HG02884 (cell line): ENCODE measurements around the gene FPR1.
"Not testable (repeated sequence)": the region's sequence is repeated elsewhere in the genome, so short reads cannot be mapped to it uniquely, and the experiment has no call there.

Experiments used
- ATAC-seq: cut with Tn5 transposase; IDR thresholded peaks from one replicate; pipeline ENCODE4 v1.9.1; 2021; ENCODE audit warnings: mild to moderate bottlenecking, moderate library complexity; ENCODE audit not compliant: unreplicated experiment

FPR1 gene

DNA sequence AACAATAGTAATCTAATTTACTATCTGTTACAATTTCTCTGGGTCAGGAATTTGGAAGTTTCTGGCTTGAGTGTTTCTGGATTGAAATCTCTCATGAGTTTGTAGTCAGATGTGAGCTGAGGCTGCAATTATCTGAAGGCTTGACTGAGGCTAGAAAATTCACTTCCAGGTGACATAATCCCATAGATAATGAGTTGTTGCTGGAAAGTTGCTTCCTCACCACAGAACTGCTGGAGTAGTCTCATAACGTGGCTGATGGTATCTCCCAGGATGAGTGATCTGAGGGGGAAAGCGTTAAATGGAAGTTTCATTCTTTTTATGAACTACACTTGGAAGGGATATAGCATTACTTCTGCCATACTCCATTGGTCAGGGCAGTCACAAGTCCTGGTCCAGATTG is 28.0 kb upstream of the FPR1 start:
- ATAC-seq, result no peak

DNA sequence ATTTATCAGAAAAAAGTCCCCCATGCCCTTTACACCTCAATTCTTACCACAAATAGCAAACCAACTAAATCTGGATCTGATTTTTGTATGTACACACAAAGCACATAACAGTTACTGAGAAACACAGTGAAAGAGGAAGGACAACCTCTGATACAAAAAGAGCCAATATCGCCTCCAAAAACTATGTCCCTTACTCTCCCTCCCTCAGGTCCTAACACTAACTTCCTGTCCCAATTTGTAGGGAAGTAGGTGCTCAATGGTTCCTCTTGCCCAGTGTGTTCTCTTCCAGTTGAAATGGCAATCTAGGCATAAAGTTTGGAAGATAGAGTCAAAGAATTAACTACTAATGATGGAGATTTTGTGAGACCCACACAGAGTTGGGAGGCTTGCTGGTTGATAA is 27.5 kb upstream of the FPR1 start:
- no peak for ATAC-seq

DNA sequence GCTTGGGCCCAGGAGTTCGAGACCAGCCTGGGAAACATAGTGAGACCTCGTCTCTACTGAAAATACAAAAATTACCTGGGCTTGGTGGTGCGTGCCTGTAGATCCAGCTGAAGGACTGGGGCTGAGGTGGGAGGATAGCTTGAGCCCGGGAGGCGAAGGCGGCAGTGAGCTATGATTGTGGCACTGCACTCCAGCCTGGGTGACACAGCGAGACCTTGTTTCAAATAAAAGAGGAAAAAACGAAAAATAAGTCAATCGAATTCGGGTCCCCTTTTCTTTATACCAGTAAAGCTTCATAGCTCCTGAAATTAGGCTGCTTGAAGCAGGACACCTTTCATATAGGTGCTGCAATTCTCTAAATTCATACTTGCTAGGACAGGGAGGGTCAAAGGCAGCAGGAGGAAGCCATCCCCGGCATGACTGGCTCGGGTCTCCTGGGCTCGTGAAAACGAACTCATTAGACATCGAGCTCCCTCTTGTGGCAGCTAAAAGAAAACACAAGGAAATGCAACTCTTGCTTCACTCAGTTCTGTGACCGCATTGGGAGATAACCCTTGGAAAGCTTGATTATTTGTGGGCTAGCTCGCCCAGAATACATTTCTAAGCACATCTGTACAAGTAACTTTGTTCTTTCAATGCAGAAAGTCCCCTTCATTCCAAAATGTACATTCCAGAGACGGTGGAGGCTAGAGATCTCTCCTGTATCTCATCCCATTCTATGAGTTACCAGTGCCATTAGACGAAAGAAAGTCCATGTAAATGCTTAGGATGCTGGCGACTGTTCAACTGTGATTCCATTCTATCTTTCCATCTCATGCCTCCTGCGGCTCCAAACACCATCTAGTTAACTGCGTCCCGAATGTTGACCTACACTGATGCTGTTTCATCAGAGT is 26.1 kb upstream of the FPR1 start:
- no peak for ATAC-seq

DNA sequence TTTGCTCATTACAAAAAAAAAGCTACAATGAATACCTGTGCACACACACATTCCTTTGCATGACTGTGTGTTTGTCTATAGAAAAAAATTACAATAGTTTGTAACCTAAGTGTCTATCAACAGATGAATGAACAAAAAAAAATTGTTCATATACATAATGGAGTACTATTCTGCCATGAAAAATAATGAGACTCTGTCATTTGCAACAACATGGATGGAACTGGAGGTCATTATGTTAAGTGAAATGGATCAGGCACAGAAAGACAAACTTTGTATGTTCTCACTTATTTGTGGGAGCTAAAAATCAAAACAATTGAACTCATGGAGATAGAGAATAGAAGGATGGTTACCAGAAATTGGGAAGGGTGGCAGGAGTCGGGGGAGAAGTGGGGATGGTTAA is 24.9 kb upstream of the FPR1 start:
- not testable (repeated sequence) for ATAC-seq

DNA sequence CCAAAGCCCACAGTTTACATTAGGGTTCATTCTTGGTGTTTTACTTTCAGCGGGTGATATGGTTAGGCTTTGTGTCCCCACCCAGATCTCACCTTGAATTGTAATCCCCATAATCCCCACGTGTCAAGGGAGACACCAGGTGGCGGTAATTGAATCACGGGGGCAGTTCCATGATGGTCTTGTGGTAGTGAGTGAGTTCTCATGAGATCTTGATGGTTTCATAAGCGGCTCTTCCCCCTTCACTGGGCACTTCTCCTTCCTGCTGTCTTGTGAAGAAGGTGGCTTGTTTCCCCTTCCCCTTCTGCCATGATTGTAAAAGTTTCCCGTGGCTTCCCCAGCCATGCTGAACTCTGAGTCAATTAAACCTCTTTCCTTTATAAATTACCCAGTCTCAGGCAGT is 21.3 kb upstream of the FPR1 start:
- no peak for ATAC-seq

DNA sequence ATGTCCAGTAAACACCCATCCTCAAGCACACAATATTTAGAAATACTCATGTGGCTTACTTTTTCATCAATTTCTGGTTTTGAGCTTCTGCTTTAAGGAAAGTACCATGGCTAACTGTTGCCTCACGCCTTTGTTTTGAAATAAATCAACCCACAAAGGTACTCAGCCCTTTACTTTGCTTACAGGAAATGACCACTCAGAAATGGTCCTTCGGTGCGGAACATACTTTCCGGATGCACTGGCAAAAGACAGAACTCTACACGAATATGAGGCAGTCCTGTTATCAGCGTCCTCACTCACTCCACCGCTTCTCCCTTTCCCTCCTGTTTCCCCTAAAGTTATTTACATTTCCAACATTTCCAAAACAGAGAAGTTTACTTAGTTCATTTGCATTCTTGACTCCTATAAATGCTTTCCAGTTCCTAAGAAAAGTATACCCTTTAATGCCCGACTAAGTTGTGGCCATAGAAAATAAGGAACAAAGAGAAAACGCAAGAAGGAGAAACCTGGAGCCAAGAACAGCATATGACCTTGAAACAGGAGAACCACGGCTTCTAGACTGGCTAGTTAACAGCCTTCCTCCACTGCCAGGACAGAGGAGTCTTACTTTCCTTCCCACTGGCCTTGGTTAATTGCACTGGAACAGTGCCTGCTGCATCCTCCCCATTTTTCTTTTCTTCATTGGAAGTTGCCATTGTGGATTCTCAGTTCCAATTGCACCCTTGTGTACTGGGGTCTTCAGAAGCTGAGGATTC is 19.9 kb upstream of the FPR1 start:
- ATAC-seq, result no peak

DNA sequence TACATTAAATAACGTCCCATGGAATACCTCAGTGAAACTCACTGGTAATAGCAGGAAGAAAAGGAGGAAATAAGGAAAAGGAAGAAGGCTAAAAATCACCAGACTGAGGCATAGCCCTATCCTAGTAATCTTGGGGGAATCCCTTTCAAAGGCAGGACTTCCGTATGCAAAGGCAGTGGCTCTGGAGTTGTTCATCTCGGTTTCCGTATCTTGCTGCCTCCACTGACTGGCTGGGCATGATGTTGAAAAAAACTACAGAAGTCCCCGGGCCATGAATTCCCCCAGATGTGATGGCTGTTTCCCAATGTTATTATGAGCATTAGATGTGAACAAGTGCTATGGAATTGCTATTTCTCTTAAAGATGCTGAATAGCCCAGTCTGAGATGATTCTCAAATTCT is 14.8 kb upstream of the FPR1 start:
- ATAC-seq, result no peak

DNA sequence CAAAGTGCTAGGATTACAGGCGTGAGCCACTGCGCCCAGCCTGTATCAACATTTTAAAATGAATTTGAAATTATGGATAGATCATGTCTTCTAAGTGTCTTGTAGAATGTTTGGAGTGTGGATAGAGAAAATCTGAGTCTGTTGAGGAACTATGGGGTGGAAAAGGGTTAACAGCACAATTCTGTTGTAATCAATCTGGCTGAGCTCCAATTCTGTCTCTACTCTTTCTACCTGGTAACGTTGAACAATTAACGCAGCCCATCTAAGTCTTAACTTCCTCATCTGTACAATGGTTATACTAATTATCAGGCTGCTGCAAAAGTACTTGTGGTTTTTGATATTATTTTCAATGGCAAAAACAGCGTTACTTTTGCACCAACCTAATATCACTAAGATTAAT is 13.4 kb upstream of the FPR1 start:
- no peak for ATAC-seq

DNA sequence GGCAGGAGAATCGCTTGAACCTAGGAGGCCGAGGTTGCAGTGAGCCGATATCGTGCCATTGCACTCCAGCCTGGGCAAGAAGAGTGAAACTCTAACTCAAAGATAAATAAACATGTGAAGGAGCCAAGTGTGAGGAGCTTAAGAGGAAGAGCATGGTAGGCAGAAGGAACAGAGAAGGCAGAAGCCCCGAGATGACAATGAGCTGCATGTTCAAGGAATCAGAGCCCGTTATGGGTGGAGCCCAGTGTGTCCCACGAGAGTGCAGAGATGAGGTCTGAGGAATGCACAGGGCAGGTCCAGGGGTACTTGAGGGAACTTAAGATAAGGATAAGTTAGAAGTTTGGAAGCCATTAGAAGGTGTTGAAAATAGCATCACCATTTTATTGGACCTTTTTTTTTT is 10.0 kb upstream of the FPR1 start:
- no peak for ATAC-seq

DNA sequence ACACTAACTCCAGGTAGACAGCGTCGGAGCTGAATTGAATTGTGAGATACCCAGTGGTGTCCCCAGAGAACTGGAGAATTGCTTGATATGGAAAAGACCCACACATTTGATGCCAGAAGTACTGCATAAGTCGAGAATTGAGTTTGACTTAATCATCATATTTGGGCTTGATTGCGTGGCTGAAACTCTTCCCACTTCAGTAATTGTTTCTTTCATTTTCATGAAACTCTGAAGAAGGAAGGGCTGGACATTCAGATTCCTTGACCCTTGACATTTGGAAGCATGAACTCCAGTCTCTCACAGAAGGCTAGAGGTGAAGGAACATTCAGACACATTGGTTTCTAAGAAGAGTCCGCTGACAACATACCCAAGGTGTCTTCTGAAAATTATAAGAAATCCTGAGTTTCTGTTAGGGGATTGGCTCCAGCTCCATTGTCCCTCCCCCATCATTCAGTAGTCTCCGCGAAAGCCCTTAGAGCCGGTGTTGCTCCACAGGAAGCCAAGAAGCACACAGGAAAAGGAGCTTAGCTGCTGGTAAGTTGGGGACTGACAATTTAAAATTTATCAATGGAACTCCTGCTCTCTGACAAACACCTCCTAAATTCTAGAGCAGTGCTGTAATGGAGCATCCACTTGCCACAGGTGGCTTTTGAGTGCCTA is 9.1 kb upstream of the FPR1 start, which contains the start of gene FPR2:
Gene FPR2, plus strand, starts transcription at position 484 of the 660 bp plus-strand sequence. CDS start 7,479 bp downstream, outside the sequence.
- ATAC-seq, result no peak

DNA sequence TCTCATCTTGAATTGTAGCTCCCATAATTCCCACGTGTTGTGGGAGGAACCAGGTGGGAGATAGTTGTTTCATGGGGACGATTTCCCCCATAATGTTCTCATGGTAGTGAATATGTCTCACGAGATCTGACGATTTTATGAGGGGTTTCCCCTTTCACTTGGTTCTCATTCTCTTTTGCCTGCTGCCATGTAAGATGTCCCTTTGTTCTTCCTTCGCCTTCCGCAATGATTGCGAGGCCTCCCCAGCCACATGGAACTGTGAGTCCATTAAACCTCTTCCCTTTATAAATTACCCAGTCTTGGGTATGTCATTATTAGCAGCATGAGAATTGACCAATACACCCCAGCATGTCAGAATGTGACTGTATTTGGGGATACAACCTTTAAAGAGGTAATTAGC is 3.9 kb upstream of the FPR1 start:
- ATAC-seq, result no peak

DNA sequence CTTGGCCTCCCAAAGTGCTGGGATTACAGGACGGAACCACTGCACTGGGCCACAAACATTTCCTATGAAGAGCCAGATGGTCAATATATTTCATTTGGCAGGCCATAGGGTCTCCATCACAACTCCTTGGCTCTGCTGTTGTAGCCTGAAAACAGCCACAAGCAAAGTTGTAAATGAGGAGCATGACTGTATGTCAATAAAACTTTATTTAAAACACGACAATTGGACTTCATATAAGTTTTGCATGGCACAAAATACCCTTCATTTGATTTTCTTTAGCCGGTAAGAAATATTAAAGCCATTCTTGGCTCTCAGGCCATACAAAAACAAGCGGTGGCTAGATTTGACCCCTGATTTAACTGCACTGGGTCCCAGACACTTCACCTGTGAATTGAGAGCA is 3.1 kb upstream of the FPR1 start:
- ATAC-seq, result no peak

DNA sequence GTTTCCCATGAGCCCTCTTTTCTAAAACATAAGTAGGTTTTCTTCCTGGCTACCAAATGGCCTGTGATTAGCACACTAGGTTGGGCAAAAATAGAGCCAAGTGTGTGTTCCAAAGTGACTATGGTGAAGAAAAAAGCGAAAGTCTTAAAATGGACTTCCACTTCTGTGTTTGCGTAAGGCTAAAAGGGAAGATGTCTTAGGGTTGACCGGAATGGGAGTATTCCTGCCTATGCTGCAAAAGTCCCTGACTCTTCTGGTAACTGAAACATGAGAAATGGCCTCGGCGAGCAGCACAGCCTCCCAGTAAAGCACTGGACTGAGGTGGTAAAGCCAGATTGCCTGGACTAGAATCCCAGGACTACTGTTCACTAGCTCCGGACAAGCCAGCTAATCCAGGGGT is 2.4 kb upstream of the FPR1 start:
- no peak for ATAC-seq

DNA sequence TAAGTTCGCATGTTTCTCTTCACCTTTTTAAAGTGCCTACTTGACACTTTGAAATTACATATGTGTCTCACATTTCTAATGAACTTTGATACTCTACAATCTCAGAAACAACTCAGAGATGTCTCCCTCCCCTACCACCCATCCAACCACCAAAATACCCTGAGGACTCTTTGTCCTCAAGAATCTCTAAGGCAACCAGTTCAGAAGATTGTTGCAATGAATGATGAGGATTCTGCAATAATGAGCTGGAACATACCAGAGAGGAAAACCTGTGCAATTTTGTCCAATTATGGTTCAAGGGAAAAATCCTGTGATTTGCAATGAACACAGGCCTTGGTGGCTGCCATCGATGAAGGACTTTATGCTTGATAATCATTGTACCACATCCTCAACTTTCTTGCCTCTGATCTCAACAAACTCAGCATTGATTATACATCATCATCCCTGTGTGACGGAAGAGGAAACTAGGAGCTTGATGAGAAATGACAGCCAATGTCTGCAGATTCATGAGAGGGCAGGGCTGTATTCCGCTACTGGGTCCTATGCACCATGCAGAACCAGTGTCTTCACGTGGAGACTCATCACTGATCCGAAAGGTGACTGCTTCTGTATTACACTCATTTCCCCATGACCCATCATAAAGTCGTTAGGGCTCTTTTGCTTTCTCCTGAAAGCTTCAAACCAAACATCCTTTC is 1.1 kb downstream of the FPR1 start:
- ATAC-seq, result no peak

DNA sequence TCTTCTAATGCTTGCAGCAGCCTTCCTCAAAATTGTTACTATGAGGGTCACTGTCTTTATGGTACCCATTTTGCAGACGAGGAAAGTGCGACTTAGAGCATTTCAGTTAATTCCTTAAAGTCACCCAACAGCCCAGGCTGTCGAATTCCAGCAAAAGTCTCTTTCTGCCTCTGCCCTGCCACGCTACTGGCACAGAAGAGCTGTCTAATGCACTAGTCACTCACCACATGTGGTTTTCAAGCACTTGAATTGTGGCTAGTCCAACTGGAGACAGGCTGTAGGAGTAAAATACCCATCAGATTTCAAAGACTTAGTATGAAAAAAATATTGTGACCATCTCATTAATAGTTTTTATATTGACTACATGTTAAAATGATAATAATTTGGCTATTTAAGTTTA is 1.7 kb downstream of the FPR1 start:
- ATAC-seq, result no peak

DNA sequence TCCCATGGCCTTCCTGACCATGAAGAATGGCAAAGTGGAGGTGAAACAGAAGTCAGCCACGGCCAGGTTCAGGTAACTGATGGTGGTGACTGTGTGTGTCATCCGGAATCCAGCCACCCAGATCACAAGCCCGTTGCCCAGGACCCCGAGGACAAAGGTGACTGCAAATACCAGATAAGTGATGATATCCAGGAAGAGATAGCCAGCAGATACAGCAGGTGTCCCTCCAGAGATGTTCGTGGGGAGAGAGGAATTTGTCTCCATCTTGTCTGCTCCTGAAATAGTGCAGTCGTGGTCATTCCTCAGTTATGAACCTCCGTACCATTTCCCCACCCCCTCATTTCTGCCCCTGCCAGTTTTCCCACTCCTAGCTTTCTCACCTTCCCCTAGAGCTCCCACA is 4.9 kb downstream of the FPR1 start:
- no peak for ATAC-seq

DNA sequence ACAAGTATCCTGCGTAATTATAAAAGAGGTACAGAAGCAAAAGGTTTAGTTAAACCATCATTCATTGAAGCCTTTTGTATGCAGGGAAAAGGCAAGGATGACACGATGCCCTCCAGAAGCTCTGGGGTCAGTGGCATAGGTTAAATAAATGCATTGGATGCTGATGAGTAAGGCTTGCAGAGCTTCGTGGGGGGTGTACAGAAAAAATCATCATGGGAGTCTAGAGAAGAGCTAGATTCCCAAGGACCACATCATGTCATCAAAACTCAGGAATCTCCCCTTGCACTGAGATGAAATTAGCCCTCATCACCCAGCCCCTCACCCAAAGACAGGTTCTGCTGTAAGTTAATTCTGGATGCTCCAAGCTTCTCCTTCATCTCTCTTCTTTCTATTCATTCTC is 8.3 kb downstream of the FPR1 start:
- no peak for ATAC-seq

DNA sequence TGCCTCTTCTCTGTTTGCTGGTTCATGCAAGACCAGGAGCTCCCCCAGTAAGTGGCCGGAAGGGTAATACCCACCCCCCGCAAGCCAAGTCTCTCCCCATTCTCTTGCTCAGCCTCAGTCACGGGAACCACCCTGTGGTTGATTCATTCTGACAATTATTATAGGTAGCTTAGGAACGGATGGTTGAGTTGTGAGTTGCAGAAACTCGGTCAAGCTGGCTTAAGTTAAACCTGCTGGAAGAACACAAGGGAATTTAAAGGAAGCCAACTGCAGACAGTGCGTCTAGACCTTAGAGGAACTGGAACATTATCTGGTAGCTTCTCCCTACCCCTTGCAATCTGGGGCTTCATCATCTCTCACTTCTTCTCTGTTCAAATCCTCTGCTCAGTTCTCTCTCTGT is 8.9 kb downstream of the FPR1 start:
- no peak for ATAC-seq

DNA sequence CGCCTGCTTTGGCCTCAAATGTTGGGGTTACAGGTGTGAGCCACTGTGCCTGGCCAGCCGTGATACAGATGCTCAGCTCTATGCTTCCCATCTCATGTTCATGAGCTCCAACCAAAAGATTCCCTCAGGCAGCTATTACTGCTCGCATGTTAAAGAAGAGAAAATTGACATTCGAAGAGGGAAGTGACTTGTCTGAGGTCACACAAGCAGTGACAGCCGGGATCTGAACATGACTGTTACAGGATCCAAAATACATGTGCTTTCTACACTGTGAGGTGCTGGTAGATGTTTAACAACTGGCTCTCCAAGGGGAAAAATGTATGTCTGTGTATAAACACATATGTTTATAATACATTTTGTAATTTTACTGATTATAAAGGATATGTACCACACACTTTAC is 11.3 kb downstream of the FPR1 start:
- ATAC-seq, result no peak

DNA sequence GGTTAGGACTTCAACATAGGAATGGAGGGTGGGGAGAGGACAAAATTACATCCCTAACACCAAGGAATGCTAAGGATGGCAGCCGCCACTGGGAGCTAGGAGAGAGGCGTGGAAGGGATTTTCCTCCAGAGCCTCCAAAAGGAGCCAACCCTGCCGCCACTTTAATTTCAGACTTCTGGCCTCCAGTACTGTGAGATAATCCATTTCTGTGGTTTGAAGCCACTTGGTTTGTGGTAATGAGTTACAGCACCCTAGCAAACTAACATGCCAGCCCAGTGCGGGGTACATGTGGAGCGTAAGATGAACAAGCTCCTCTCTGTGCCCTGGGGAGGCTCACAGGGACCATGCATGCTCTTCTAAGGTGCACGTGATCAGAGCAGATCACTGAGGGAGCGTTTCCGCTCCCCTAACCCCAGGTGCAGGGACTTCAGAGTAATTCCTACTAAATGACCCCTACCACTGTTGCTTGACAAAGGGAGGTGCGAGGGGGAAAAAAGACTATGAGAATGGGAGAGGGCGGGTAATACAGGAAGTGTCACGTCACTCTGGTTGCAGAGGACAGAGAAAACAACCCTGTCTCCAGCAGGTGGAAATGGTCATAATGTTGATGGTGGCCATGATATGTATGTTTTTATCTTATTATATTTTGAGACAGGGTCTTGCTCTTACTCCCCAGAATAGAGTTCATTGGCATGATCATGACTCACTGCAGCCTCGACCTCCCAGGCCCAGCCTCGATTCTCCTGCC is 12.0 kb downstream of the FPR1 start:
- ATAC-seq, result no peak
